Stimulated activated CD8-positive, alpha-beta memory T cell treated with anti-CD3 and anti-CD28 coated beads, Interleukin-12 subunit alpha, Interleukin-12 subunit beta, amount 100 ng/mL, for 24 hours (primary cell): Measurements from ENCODE around the gene SLC39A5.
"Not testable (repeated sequence)": the region's sequence is repeated elsewhere in the genome, so short reads cannot be mapped to it uniquely, and the experiment has no call there.

Experiments
- DNase-seq: peaks from one replicate; pipeline ENCODE4 v3.0.0-alpha.2; 2020; ENCODE audit errors: extremely low read depth

The SLC39A5 gene

GRCh38 chr12:56278905-56279304 lies 49.1 kb downstream of the SLC39A5 start:
- no peak for DNase-seq

GRCh38 chr12:56280849-56281248 lies 51.0 kb downstream of the SLC39A5 start:
- no peak for DNase-seq

- DNase-seq, result no peak
Measured at GRCh38 chr12:56282030-56282429, 52.2 kb downstream of the SLC39A5 start.

GRCh38 chr12:56282579-56282978 lies 52.7 kb downstream of the SLC39A5 start:
- no peak for DNase-seq

- not testable (repeated sequence) for DNase-seq
Measured at GRCh38 chr12:56284263-56284662, 54.4 kb downstream of the SLC39A5 start.

GRCh38 chr12:56286044-56286830 lies 56.4 kb downstream of the SLC39A5 start:
- no peak for DNase-seq
